ENCODE results near the gene DOP1A. TPM values are rescaled to one million over a fixed set of nuclear protein-coding genes. Genes with fewer than 3 reads are reported as not detected.

Gene DOP1A
- total and polyA plus RNA-seq, 2 donors = 13.8 to 28.8 TPM

Other genes starting within 250 kb of the DOP1A start
- gene UBE3D, start 1.8 kb upstream of the DOP1A start, total RNA-seq = 7.0 TPM
- 8.2 TPM for gene UBE3D, start 1.8 kb upstream of the DOP1A start, polyA plus RNA-seq
- gene PGM3, start 125.6 kb downstream of the DOP1A start, total RNA-seq = 13.6 TPM
- gene PGM3, start 125.6 kb downstream of the DOP1A start, polyA plus RNA-seq = 10.5 TPM
- gene RWDD2A, start 125.7 kb downstream of the DOP1A start, total RNA-seq = 1.8 TPM
- gene RWDD2A, start 125.7 kb downstream of the DOP1A start, polyA plus RNA-seq = 4.3 TPM

All from thymus (tissue), 2 donors.